A549 treated with CpdA at 1 μM for 4 hours (cell line): ENCODE results near the gene SMU1. TPM values are rescaled to one million over a fixed set of nuclear protein-coding genes. Genes with fewer than 3 reads are reported as not detected.

Experiments
- total RNA-seq: library from RNA; stranded (reverse); fragments of 200-300 nt; extraction: Qiagen RNA extraction; gene quantifications from 5 replicates; pipeline ENCODE4 v1.2.3, GENCODE V29; 2022; ENCODE audit warnings: low read depth

Gene SMU1
- total RNA-seq: 19.6 to 23.6 TPM (median 20.2 TPM) in 5 replicates

DNA sequence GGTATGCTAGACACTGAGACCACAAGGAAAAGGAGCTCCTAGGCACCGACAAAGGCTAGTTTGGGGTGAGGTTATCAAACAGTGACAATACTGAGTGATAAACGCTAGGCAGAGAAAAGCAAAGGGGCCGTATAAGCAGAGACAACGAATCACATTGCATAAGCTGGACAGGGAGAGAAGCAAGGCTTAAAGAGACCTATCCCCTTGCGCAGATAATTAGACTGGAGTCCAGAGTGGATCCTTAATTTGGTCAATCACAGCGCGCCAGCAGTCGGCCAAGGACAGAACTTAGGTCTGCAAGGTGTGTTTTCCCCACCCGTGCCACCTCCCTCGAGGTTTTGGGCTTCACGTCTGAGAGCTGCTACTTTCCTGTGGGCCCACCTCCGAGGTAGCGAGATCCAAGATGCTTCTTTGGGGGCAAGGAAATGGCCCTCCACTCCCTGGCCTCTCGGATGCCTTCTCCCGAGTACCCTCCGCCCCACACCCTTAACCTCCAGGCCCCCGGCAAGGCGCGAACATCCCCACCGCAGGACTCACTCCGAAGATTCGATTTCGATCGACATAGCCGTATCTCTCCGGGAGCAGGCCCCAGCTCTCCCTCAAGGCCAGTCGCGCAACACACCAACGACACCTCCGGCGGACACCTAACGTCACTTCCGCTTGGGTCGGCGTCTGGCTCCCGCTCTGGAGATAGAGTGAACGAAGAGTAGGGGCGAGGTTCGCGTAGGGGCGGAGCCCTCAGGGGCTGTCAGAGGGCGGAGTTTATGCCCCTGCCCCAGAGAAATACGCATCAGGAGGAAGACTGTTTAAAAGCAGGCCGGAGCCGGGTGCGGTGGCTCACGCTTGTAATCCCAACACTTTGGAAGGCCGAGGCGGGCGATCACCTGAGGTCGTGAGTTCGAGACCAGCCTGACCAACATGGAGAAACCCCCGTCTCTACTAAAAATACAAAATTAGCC lies at the start of gene SMU1:
TSS of gene SMU1 (minus strand) at position 629 of the 959 bp plus-strand sequence. CDS start at position 563, 66 bp downstream.

DNA sequence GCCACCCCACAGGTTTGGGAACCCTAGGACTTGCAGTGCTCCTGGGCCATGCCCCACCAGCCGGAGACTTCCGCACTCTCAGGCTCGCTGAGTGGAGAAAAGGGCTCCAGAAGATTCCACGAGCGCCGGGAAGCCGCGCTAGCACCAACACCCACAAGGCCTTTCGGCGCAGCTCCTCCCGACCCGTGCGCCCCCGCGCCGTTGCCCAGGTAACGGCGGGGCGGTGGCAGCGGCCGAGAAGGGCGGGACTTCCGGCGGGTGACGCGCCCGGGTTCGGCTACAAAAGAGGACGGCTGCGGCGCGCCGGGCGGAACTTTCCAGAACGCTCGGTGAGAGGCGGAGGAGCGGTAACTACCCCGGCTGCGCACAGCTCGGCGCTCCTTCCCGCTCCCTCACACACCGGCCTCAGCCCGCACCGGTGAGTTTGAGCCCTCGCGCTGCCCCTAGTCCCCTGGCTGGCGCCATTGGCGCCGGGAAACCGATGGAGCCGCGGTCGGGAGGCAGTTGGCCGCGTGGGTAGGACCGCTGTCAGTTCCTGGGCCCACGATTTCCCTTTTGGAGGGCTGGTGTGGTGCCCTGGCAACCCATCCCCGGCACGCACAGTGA lies 51.4 kb downstream of the SMU1 start, which contains the start of gene DNAJA1:
TSS of gene DNAJA1 (plus strand) at position 308 of the 606 bp plus-strand sequence. CDS start 1,212 bp downstream, outside the sequence.

Other genes with a start within 250 kb of the SMU1 start
- gene APTX, start 75.0 kb downstream of the SMU1 start, total RNA-seq: 39.9 to 52.6 TPM (median 42.4 TPM) in 5 replicates
- 277 to 331 TPM (median 302 TPM) in 5 replicates for gene DNAJA1, start 51.4 kb downstream of the SMU1 start, total RNA-seq
- gene B4GALT1, start 90.7 kb upstream of the SMU1 start, total RNA-seq: 140 to 180 TPM (median 163 TPM) in 5 replicates
- gene SPINK4, start 163.5 kb upstream of the SMU1 start, total RNA-seq: not detected in 5 replicates
- gene BAG1, start 188.0 kb upstream of the SMU1 start, total RNA-seq: 134 to 164 TPM (median 143 TPM) in 5 replicates
- gene CHMP5, start 188.4 kb upstream of the SMU1 start, total RNA-seq: 72.5 to 90.6 TPM (median 83.3 TPM) in 5 replicates
- 25.9 to 28.9 TPM (median 27.3 TPM) in 5 replicates for gene NFX1, start 213.8 kb upstream of the SMU1 start, total RNA-seq